ENCODE results near the gene GPNMB.

Gene GPNMB

DNA sequence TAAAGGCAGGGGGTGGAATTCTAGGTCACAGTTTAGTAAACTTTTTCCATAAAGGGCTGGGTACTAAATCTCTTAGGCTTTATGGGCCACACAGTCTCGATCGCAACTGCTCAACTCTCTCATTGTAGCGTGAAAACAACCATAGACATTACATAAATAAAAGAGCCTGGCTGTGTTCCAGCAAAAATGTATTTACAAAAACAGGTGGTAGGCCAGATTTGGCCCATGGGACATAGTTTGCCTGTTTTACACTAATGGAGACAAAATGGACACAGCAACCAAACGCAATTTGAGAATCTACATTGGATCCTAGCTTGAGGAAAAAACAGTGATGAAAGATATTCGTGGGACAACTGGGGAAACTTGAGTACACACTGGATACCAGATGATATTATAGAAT is 29.3 kb downstream of the GPNMB start:
- DNase-seq: no peak

DNA sequence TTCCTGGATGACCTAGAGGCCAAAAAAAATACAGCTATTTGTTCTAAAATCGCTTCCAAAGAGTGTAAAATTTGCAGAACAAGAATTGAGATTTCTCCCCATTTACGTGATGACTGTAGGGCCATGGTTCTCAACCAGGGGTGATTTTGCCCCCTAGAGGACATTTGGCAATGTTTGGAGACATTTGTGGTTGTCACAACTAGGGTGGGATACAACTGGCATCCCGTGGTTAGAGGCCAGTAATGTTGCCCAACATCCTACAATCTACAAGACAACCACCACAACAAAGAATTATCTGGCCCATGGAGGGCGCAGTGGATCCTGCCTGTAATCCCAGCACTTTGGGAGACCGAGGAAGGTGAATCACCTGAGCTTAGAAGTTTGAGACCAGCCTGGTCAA is 29.8 kb downstream of the GPNMB start:
- no peak for DNase-seq

DNA sequence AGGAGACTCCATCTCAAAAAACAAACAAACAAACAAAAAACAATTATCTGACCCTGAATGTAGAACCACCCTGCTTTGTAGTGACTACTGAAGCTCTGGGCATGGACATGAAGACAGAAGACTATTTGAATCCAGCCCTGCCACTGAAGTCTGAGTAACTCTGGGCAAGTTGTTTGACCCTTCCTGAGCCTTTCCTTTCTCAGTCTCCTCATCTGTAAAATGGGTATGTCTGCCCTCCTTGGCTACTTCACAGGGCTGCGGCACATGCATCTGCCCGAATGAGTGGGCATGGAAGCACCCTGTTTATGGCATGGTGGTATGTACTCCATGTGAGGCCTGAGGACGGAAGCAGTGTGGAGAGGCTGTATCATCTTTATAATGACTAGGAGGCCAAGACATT is 30.4 kb downstream of the GPNMB start:
- no peak for DNase-seq

DNA sequence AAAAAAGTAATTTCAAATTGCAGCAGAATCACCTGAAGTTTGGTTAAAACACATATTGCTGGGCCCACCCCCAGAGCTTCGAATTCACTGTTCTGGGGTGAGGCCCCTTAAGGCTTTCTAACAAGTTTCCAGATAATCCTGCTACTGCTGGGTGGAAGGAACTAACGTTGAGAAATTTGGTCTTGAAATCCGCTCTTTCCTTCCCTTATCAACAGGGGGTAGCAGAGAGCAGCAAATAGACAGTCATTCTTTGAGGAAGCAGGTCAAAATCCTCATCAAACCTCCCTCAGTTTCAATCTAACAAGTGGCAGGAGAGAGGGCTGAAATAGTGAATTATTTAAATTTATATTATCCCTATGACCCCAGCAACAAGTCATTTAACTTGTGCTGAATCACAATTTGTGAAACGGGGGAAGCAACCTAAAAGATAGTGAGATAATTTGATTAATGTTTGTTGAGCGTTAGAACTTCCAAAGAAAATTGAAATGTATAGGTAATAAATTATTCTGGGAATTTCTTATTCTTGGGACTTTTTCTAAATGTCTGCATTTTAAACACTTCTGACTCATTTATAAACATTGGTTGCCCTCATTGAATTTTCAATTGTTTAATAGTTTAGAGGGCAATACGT is 30.9 kb downstream of the GPNMB start:
- DNase-seq: peak; percentile 81

DNA sequence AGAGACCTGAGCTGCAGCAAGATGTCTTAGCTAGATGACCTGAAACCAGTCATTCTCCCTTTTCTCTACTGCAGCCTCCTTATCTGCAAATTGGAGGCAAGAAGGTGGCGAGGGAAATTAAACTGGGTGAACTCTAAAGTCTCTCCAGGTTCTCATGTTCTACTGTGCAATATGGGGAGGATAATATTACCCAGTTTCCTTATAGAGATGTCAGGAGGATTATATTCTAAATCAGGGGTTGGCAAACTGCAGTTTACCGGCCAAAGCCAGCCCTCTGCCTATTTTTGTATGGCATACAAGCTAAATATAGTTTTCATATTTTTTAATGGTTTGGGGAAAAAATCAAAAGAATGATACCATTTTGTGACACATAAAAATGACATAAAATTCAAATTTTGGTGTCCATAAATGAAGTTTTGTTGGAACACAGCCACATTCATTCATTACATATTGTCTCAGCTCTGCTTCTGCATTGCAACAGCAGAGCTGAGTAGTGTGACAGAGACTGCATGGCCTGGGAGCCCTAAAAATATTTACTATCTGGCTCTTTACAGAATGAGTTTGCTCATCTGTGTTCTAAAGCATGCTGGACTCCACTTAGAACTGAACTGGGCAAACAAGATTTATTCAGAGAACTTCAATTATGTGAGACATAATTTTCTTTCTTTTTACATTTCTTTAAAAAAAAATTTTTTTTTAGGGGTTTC is 33.4 kb downstream of the GPNMB start:
- DNase-seq: no peak

DNA sequence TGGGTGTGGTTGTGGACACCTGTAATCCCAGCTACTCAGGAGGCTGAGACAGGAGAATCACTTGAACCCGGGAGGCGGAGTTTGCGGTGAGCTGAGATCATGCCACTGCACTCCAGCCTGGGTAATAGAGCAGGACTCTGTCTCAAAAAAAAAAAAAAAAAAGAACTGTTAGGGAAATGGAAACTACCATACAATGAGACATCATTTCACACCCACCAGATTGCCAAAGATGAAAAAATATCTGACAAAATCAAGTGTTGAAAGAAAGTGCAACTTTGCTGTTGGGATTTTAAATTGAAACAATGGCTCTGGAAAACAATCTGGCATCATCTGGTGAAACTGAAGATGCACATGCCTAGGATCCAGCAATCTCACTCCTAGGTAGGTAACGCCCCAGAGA is 36.5 kb downstream of the GPNMB start:
- DNase-seq: peak; percentile 43

DNA sequence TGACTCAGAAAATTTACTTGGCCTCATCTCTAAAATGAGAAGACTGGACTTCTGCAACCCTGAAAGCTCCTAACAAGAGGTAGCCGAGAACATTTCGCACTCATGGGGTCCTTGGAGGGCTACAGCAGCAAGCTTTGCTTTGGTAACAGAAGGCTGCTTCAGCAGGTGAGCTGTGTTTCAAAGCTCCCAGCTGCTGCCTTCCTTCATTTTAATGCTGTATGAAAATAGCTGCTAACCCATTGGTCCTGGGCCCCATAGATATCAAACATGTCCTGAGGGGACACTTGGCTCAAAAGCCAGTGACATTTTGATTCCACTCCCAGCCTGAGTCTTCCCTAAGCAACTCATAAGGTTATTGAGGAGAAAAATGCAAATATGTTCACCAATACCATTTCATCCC is 38.3 kb downstream of the GPNMB start:
- no peak for DNase-seq

DNA sequence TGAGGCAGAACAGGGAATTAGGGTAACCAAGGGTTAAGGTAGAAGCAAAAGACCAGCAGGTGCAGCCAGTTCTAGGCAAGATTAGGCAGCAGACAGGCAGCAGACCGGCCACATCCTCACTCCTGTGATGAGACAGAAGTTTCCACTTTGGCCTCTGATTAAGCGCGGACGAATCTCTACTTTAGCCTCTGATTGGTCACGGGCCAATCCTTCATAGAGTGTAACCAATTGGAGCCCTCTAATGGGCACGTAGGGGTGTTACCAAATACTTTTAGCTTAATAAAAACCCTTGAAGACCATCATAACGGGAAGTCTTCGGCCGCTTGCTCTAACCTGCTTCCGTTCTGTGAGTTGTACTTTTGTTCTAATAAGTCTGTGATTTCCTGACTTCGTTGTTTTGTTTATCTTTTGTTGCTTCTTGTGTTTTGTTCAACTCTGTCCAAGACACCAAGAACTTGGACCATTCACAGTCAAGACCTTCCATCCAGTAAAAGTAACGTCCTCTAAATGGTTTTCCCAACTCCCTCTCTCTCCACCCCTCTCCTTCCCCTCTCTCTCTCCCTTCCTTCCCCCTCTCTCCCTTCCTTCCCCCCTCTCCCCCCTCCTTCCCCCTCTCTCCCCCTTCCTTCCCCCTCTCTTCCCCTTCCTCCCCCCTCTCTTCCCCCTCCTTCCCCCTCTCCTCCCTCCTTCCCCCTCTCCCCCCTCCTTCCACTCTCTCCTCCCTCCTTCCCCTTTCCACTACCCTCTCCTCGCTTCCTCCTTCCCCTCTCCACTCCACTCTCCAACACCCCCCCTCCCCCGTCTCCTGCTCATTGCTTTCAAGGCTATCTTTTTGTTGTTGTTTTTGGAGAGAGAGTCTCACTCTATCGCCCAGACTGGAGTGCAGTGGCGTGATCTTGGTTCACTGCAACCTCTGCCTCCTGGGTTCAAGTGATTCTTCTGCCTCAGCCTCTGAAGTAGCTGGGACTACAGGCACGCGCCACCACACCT is 39.4 kb downstream of the GPNMB start:
- no peak for DNase-seq

DNA sequence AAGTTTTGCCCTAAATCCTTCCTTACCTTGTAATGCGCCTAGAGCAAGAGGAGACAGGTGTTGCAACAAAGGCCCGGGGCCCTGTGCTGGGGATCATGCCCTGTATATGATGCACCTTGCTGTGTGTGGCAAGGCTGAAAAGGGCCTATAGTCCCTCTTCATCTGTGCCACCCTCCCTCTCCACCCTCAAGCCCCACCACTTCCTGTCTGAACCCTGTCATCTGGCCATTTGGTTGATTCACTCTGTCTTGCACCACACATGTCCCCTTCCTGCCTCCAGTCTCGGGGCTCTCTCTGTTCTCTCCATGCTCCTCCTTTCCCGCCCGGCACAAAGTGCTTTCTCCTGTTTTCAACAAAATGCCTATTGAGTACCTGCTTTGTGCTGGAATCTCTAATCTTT is 41.0 kb downstream of the GPNMB start:
- DNase-seq: peak; percentile 22

DNA sequence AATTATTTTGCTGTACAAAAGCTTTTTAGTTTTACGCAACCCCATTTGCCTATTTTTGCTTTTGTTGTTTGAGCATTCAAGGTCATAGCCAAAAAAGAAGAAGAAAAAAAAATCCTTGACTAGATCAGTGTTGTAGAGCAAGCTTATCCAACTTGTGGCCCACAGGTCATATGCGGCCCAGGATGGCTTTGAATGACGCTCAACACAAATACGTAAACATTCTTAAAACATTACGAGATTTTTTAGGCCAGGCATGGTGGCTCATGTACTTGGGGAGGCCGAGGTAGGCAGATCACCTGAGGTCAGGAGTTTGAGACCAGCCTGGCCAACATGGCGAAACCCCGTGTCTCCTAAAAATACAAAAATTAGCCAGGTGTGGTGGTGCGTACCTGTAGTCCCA is 44.4 kb downstream of the GPNMB start:
- no peak for DNase-seq

DNA sequence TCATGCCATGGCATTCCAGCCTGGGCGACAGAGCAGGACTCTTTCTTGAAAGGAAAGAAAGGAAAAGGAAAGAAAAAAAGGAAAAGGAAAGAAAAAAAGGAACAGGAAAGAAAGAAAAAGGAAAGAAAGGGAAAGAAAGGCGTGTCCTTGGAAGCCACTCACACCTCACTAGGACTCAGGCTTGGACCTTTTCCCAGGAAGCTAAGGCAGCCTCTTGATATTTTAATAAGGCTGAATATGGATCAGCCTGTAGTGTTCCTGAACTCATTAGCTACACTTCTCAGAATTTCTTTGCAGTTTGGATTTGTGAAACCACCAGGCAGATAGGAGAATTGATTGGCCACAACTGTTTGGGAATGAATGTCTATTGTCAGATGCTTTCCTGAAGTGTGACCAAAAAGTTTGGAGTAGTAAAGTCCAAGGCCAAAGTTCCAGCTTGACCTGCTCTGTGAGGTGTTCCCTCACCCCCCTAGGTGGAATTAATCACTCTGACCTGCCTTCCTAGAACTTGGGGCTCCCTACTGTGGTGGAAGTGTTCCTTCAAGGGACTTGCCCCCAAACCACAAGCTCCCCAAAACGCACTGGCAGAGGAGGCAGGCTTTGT is 45.5 kb downstream of the GPNMB start:
- no peak for DNase-seq

DNA sequence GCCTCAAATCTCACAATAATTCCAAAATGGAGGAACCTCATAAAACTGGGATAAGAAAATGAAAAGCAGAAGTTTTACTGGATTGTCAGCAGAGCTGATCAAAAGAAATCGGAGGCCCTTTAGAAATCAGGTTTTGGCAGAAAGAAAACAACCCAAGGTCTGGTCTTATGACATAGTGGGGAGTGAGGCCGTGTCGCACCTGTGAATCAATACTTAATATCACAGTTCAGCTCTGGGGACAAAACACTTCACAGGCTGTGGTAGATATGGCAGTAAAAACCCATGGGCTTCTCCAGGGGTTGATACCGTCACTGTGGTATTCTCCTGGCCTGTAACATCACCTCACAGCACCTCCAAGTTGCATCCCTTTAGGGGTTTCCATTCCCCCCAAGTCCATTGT is 46.0 kb downstream of the GPNMB start:
- no peak for DNase-seq

DNA sequence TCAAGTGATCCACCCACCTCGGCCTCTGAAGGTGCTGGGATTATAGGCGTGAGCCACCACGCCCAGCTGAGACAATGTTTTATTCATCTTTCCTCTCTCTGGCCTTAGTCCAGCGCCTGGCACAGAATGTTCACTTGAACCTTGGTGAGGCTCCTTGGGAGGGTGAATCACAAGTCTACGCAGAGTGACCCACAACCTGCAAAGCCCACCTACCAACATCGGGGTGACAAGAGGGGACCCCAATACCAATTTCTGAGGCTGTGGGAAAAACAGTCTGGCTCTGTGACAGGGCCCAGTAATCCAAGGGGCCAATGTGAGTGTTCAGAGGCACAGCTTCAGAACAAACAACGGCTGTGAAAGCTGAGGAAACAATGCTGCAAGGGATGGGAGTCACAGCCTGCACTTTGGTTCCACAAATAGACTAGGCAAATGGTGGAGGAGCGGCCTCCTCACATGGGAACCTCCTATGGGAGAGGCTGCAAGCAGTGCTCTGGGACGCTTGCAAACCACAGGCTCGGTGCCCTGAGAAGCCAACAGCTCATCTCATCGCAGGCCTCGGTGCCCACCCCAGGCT is 47.0 kb downstream of the GPNMB start:
- no peak for DNase-seq

DNA sequence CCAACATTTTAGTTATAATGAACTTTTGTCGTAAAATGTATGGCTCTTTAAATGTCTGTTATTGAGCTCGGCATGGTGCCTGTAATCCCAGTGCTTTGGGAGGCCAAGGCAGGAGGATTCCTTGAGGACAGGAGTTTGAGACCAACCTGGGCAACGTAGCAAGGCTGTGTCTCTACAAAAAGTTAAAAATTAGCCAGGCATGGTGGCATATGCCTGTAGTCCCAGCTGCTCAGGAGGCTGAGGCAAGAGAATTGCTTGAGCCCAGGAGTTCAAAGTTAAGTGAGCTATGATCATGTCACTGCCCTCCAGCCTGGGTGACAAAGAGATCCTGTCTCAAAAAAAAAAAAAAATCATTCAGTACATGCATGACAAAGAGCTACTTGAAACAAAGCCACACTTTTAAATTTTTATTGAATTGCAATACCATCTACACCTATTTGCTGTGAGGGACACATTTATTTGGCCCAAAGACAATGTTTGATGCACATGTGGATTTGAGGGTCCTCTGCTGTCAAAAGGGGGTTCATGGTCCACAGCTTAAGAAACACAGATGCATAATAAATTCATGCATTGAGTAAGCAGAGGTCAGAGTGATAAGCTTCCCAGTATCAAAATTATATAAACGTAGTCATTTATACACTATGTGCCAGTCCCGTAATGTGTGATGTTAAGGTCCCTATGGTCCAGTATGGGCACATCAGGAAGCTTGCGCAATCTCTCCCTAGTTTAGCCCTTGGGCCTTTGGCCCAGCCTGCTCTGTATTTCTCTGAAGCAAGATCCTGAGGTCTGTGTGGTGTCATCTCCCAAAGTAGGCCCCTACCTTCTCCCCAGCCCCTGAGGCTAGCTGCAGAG is 48.2 kb downstream of the GPNMB start:
- DNase-seq: peak; percentile 25

DNA sequence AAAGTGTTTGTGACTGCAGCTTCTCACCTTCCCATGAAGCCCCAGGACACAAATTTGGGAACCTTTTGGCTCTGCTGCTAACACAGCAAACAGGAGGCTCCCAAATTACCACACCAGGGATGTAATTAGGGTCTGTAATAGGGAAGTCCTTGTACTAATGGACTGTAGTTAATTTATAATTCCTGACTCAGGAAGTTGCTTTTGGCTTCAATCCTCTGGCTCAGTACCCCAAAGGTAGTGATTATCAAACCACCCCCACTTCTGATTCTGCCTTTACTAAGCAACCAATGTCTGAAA is 48.8 kb downstream of the GPNMB start:
- DNase-seq: no peak

DNA sequence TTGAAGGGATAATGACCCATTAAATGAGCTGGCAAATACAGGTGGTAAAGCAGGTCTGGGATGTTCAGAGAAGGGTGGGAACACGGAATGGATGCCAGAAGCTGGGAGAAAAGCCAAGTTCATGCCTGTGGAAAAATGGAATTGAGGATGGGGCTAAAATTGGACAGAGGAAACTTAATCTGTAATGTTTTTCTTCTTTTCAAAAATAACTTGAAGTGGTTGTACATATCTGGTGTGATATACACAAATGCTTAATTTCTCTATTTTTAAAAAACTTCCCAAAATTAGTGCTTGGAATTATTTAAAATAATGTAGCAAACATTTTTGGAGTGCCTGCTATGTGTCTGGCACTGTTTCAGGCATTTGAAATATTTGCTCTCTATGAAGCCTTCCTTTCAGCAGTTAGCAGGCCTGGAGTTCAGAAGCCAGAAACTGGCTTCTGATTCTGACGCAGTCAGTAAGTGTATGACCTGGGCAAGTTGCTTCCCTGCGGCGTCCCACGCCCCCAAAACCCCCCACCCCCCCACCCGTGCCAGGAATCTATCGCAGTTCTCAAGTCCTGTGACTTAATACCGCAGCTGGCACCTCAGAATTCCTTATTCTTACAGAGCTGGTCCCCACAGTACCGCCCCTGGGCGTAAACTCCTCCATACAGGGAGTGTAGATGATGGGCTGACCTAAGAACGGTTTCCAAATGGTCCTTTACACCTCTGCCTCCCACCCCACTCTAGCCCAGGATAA is 51.7 kb downstream of the GPNMB start:
- no peak for DNase-seq

DNA sequence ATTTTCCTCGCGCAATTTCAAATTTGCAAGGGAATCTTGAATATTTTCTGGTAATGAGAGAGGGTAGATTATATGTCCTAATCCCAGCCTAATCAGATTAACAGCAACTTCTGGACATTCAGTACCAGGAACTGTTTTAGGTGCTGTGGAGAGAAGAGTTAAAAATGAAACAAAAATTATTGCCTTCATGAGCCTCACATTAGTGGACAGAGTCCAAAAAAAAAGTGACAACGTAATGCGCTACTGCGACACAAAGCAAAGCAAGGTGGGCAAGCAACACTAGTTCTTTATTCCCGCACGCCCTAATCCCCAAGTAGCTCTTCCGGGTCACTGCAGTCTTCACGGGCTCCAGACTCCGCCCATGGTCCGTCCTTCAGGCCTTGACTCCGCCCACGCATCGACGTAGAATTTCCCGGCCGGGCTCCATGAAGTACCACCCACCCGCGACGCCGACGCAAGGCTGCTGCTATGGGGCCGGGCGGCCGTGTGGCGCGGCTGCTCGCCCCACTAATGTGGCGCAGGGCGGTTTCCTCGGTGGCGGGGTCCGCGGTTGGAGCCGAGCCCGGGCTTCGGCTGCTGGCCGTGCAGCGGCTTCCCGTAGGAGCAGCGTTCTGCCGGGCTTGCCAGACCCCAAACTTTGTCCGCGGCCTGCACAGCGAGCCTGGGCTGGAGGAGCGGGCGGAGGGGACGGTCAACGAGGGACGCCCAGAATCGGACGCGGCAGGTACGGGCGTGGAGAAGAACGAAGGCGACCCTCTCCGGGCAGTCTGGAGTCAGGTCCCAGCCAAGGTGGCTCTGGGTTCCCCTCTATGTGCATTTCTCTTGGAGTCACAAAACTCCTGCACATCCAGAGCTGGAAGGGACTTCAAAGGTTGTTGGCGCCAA is 52.6 kb downstream of the GPNMB start, which contains the start of gene MALSU1:
TSS of gene MALSU1 (plus strand) at position 455 of the 885 bp plus-strand sequence. CDS start at position 469, 14 bp downstream.
- peak; percentile 99 for DNase-seq

DNA sequence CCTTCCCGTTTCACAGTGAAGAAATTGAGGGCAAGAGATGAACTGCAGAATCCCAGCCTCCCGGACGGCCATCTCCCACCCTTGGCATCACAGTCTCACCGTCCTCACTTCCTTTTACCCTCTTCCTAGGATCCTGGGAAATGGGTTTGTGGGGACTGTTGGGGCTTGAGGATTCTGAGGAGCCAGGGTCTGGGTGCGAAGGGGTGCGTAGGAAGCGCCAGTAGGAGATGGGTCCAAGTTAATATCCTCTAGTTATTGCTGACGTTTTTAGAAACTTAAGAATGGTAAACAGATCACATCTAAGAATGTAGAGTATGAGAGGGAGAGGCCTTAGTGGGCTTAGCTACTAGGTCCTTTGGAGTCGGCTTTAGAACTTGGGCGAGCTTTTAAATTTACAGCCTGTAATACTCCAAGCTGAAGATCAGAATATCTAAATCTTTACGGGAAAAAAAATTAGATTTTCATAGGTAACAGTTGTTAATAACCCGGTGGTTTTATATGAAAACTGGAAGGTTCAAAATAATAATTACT is 53.3 kb downstream of the GPNMB start:
- peak; percentile 17 for DNase-seq

DNA sequence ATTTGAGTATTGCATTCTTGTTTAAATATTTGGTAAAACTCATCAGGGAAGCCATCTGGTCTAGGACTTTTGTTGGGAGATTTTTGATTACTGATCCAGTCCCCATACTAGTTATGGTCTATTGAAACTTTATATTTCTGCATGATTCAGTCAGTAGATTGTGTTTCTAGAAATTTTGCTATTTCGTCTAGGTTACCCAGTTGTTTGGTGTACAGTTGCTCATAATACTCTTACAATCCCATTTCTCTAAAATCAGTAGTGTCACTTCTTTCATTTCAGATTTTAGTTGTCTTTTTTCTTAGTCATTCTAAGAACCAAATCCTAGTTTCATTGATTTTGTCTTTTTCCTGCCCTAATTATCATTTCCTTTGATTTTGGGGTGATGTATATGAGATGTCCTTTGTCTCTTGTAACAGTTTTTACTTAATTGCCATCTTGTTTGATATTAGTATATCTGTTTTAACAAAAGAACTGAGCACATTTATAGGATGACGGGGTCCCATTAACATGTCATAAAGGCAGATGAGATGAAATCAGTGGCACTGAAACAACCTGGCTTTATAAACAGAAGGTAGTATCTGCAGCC is 60.5 kb downstream of the GPNMB start:
- no peak for DNase-seq

DNA sequence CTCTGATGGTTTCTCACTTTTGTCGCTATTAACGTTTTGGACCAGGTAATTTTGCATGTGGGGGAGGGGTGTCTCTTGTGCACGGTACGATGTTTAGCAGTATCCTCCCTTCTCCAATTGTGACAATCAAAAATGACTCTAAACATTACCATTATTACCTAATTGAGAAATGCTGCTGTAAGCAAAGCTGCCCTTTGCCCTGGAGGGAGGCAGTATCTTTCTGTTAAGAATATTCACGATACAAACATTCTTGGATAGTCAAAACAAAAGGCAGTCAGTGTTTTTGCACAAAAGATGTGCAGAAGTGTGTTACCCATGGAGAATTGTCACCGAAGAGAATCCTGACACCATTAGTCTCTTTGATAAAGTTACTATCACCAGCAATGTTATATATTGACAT is 62.2 kb downstream of the GPNMB start:
- DNase-seq: no peak
